Measurements from ENCODE around the gene BAIAP3. TPM values are rescaled to one million over a fixed set of nuclear protein-coding genes. Genes with fewer than 3 reads are reported as not detected.

The BAIAP3 gene
- total RNA-seq, 6 experiments from 2014 or later: 5.4 to 7.6 (median 5.8) TPM

DNA sequence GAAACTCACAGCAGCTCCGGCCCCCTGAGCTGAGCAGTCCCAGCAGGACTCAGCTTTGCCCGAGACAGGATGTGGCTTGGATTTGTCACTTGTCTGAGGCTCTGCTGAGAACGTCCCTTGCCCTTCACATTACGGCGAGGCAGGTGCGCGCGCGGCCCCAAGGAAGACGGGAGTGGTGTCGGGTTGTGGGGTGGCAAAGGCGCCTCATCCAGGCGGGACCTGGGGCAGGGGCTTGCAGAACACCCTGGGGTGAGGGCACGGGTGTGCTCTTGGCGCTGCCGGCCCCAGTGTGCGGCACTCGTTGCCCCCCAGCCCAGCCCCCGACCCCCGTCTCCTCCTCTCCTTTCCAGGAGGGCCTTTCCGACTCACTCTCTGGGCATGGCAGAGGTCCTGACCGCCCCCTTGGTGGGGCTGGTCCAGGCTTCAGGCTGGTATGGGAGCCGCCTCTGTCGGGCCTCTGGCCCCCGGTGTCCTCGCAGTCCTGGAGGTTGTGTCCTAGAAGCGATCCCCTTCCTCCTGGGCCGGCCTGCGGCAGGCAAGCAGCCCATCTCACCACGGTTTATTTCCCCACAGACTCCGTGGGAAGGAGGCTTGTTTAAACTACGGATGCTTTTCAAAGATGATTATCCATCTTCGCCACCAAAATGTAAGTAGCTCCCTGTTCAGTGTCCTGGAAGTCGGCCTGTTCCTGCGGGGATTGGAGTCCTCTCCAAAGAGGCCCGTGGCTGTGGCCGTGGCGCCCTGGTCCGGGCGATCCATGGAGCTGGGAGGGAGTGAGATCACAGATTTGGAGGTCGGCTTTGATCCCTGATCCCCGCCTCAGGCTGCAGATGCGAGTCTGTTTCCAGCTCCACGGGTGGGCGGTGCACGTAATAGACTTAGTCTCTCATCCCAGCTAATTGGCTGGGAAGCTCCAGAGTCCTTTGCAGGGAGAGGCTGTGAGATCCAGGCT is 18.1 kb upstream of the BAIAP3 start:
- Histone ChIP-seq H3K36me3 (peaks cover 0 to 70% (median 36%) of the 10 kb centered on the region in 4 donors), H3K4me3 (no peak overlapping the region), H3K4me1 (peaks cover 0 to 23% (median 11%) of the 10 kb centered on the region in 4 donors), H3K27me3 (no peaks in the 10 kb centered on the region), H3K27ac (no peak overlapping the region), H3K9me3 (no peaks in the 10 kb centered on the region)
- 0% methylated on average over 1 of the region's 46 CpGs for WGBS (ENCODE audit: insufficient coverage, low coverage, low lambda C conversion rate, missing lambda C conversion rate)
- ATAC-seq (no peak), DNase-seq (no peak)
- intact Hi-C loops (cut with DNase I): no loop called here
- TF ChIP-seq, protein P1, sequence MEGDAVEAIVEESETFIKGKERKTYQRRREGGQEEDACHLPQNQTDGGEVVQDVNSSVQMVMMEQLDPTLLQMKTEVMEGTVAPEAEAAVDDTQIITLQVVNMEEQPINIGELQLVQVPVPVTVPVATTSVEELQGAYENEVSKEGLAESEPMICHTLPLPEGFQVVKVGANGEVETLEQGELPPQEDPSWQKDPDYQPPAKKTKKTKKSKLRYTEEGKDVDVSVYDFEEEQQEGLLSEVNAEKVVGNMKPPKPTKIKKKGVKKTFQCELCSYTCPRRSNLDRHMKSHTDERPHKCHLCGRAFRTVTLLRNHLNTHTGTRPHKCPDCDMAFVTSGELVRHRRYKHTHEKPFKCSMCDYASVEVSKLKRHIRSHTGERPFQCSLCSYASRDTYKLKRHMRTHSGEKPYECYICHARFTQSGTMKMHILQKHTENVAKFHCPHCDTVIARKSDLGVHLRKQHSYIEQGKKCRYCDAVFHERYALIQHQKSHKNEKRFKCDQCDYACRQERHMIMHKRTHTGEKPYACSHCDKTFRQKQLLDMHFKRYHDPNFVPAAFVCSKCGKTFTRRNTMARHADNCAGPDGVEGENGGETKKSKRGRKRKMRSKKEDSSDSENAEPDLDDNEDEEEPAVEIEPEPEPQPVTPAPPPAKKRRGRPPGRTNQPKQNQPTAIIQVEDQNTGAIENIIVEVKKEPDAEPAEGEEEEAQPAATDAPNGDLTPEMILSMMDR (IDR thresholded peaks at IDR 0.05): no peak
- no peak for TF ChIP-seq POLR2A (IDR thresholded peaks at IDR 0.05)

DNA sequence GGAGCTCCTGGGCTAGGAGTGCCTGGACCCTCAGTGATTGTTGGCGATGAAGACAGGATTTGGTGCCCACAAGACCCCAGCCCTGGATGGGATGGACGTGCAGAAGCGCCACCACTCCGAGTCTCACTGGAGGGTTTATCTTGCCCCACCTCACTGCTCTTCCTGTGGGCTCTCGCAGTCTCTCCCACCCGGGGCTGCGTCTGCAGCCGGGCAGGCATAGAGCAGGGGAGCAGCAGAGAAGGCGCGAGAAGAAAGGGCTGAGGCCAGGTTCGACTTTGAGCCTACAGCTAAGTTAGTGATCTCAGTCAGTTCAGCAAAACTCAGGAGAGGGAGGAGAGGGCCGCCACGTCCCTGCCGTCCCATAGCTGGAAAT is 17.4 kb upstream of the BAIAP3 start:
- no peak for ATAC-seq
- no peaks in the 10 kb centered on the region for H3K9me3 ChIP-seq
- no peaks in the 10 kb centered on the region for H3K27me3 ChIP-seq
- no peak overlapping the region for H3K4me3 ChIP-seq
- peaks cover 0 to 77% (median 39%) of the 10 kb centered on the region in 4 donors for H3K36me3 ChIP-seq
- H3K27ac ChIP-seq: no peak overlapping the region
- no CpG with 5 or more reads among the region's 14 CpGs for WGBS (ENCODE audit: insufficient coverage, low coverage, low lambda C conversion rate, missing lambda C conversion rate)
- H3K4me1 ChIP-seq: peaks cover 0 to 16% (median 8%) of the 10 kb centered on the region in 4 donors
- DNase-seq: no peak
- intact Hi-C loops (cut with DNase I): no loop called here
- TF ChIP-seq, protein P1 (IDR thresholded peaks at IDR 0.05): no peak
- no peak for TF ChIP-seq POLR2A (IDR thresholded peaks at IDR 0.05)

DNA sequence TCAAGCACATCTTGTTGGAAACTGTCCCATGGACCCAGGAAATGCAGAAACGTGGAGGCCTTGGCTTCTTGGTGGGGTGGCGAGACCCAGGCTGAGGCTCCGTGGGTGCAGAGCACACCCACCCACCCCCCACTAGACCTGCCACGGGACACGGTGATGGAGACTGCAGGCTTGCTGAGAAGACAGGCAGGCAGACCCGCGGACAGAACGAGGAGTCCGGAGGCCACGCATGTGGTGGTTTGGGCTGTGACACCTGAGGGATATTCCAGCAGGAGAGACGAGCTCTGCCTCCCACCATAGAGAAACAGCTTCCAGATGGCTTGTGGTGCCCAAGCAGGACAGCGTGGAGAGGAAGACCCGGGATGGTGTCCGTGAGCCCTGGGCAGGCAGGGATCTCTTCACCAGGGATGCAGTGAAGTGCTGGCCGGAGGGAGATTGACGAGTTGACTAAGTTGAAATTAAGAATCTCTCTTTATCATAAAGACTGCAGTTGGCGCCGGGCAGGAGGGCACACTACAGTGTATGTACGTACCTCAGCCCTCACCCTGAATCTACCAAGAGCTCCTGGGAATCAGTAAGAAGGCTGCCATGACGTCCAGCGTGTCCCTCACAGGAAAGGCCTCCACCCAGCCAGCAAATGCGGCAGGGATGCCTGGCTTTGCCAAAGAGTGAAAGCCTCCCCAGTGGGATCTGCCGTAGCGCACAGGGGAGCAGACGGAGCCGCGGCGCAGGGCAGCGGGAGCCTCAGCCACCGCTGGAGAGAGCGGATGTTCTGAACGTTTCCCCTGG is 15.8 kb upstream of the BAIAP3 start:
- TF ChIP-seq POLR2A (IDR thresholded peaks at IDR 0.05): no peak
- TF ChIP-seq, protein P1 (IDR thresholded peaks at IDR 0.05): no peak
- Histone ChIP-seq H3K27ac (no peak overlapping the region), H3K27me3 (no peaks in the 10 kb centered on the region), H3K4me3 (no peak overlapping the region), H3K4me1 (no peaks in the 10 kb centered on the region), H3K9me3 (no peaks in the 10 kb centered on the region), H3K36me3 (peaks cover 0 to 84% (median 40%) of the 10 kb centered on the region in 4 donors)
- DNase-seq: no peak
- intact Hi-C loops (cut with DNase I): no loop called here
- WGBS (ENCODE audit: insufficient coverage, low coverage, low lambda C conversion rate, missing lambda C conversion rate): 93% methylated on average over 17 of the region's 32 CpGs
- no peak for ATAC-seq

DNA sequence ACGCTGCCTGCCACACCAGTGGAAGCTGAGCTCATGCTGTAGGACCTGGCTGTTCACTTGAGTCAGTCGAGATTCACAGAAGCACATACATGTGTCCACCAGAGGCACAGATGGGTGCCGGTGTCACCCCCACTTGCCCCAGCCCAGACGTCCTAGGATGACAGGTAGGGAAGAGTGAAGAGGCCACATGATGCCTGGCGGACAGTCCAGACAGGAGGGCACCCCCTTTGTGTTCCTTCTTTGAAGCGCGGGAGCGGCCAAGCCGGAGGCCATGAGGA is 15.2 kb upstream of the BAIAP3 start:
- Histone ChIP-seq H3K4me1 (no peaks in the 10 kb centered on the region), H3K9me3 (no peaks in the 10 kb centered on the region), H3K27ac (no peak overlapping the region), H3K4me3 (no peak overlapping the region), H3K36me3 (peaks cover 0 to 86% (median 40%) of the 10 kb centered on the region in 4 donors), H3K27me3 (no peaks in the 10 kb centered on the region)
- DNase-seq (no peak), ATAC-seq (no peak)
- no peak for TF ChIP-seq POLR2A (IDR thresholded peaks at IDR 0.05)
- TF ChIP-seq, protein P1 (IDR thresholded peaks at IDR 0.05): no peak
- 61% methylated on average over 5 of the region's 9 CpGs for WGBS (ENCODE audit: insufficient coverage, low coverage, low lambda C conversion rate, missing lambda C conversion rate)
- intact Hi-C loops (cut with DNase I): no loop called here

Data from right lobe of liver (tissue), 6 donors.